Left ventricle myocardium inferior (tissue), 1 donor: ENCODE data around the gene MT1HL1. TPM values are rescaled to one million over a fixed set of nuclear protein-coding genes. Genes with fewer than 3 reads are reported as not detected.

ENCODE experiments used
- DNase-seq: peaks from one replicate; pipeline ENCODE4 v3.0.0-alpha.2; 2020
- H3K27ac ChIP-seq: fragments of 200-600 bp; replicated peaks from 2 replicates; pipeline ENCODE4 v1.8.0; 2021
- H3K27me3 ChIP-seq: fragments of 200-600 bp; 2 replicates; pipeline ENCODE4 v1.8.0; 2021; ENCODE audit warnings: low read depth
- H3K36me3 ChIP-seq: fragments of 200-600 bp; 2 replicates; pipeline ENCODE4 v1.8.0; 2021
- H3K4me1 ChIP-seq: fragments of 200-600 bp; 2 replicates; pipeline ENCODE4 v1.8.0; 2021
- H3K4me3 ChIP-seq: fragments of 200-600 bp; 2 replicates; pipeline ENCODE4 v1.8.0; 2021; ENCODE audit warnings: mild to moderate bottlenecking, moderate library complexity
- H3K9me3 ChIP-seq: fragments of 200-600 bp; replicated peaks from 2 replicates; pipeline ENCODE4 v1.8.0; 2021
- CTCF ChIP-seq: fragments of 200-600 bp; IDR thresholded peaks from 2 replicates; pipeline ENCODE4 v1.8.0; 2021; ENCODE audit warnings: antibody characterized with exemption, mild to moderate bottlenecking, borderline replicate concordance
- intact Hi-C: fragments of 100-400 bp; cut with micrococcal nuclease; formaldehyde crosslinking; loops from one replicate; pipeline ENCODE4 v1.11.0; 2022
- total RNA-seq: library from RNA; stranded (reverse); fragmentation: NEBNext Ultra II Directional; extraction: Animal tissue kit (Norgen Biotek cat#: 25700); gene quantifications from one replicate; pipeline ENCODE4 v1.2.1, GENCODE V29; 2021
- donor health status: DM: no; HTN: yes; CAD: no; lungs with severe emphysema.

MT1HL1 gene
- total RNA-seq, 1 donor from 2014 or later = not detected

DNA sequence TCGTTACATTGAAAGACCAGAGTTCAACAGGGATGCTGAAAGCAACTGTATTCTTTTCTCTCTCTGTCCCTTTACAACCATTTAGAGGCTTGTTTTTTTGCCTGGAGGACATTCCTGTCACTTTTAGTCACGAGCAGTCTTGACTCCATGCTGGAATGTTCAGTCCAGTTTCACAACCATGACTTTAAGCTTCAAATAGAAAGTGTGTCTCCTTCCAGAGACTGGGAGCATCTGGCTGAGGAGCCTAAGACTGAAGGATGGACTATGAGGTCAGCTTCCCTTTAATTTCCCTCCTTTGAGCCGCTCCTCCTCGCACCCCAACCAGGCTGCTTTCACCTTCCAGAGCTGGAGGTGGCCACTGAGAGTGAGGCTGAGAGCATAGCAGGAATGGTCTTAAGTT is 27.2 kb upstream of the MT1HL1 start:
- Histone ChIP-seq H3K9me3 (no peaks in the 10 kb centered on the region), H3K4me3 (peak overlapping the region; percentile 55), H3K27ac (peak overlapping the region; percentile 90), H3K36me3 (no peaks in the 10 kb centered on the region), H3K27me3 (no peaks in the 10 kb centered on the region), H3K4me1 (peaks cover 67% of the 10 kb centered on the region)
- no peak for TF ChIP-seq CTCF
- no peak for DNase-seq
- intact Hi-C loops = no loop called here

DNA sequence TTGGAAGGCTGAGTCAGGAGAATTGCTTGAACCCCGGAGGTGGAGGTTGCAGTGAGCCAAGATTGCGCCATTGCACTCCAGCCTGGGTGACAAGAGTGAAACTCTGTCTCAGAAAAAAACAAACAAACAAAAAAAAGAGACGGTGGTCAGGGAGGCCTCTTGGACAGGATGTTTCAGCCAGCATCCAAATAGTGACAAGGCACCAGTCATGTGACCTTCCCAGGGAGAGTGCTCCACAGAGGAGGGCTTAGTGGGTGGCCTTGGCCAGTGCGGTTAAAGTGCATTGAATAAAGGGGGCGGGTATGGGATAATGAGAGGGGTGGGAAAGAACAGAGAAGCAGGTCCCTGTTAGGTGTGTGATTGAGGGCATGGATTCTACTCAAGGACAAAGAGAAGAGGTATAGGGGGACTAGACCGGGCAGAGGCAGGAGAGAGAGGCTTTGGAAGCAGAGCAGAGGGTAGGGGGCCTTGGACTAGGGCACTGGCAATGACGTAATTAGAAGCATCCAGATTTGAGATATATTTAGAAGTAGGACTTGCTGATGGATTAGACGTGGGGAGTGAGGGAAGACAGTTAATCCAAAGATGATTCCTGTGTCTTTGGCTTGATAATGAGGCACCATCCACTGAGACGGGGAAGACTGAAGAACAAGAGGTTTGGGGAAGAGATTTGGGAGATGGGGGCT is 25.8 kb upstream of the MT1HL1 start:
- H3K27ac ChIP-seq = peak overlapping the region; percentile 90
- intact Hi-C loops = no loop called here

GRCh38 chr1:237029240-237029639 is 25.0 kb upstream of the MT1HL1 start:
- no peak overlapping the region for H3K27ac ChIP-seq
- no peaks in the 10 kb centered on the region for H3K27me3 ChIP-seq
- H3K9me3 ChIP-seq = peaks cover 10% of the 10 kb centered on the region
- intact Hi-C loops = no loop called here
- no peak for DNase-seq
- TF ChIP-seq CTCF = no peak
- peaks cover 66% of the 10 kb centered on the region for H3K4me1 ChIP-seq
- H3K4me3 ChIP-seq = no peak overlapping the region
- H3K36me3 ChIP-seq = no peaks in the 10 kb centered on the region

More for the DNA sequence above, 25.8 kb upstream of the MT1HL1 start:
- Histone ChIP-seq H3K27me3 (no peaks in the 10 kb centered on the region), H3K9me3 (peaks cover 10% of the 10 kb centered on the region), H3K4me3 (no peak overlapping the region), H3K36me3 (no peaks in the 10 kb centered on the region), H3K4me1 (peaks cover 69% of the 10 kb centered on the region)
- TF ChIP-seq CTCF = no peak
- DNase-seq = no peak

- Histone ChIP-seq H3K27me3 (no peaks in the 10 kb centered on the region), H3K4me3 (no peak overlapping the region), H3K36me3 (no peaks in the 10 kb centered on the region), H3K9me3 (peaks cover 10% of the 10 kb centered on the region), H3K27ac (peak overlapping the region; percentile 63), H3K4me1 (peaks cover 31% of the 10 kb centered on the region)
- DNase-seq = no peak
- intact Hi-C loops = no loop called here
- TF ChIP-seq CTCF = no peak
Measured at GRCh38 chr1:237025358-237026074, 21.3 kb upstream of the MT1HL1 start.

DNA sequence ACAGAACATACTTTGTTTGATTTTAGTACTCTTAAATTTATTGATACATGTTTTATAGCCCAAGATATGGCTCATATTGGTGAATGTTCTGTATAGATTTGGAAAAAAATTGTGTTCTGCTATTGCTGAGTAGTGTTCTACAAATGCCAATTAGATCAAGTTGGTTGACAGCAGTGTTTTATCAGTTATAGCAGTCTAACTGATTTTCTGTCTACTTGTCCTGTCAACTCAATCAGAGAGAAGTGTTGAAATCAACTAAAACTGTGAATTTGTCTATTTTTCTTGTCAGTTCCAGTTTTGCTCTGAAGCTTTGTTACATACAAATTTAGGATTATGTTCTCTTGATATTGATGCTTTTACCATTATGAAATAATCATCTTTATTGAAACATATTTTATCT is 14.7 kb upstream of the MT1HL1 start:
- Histone ChIP-seq H3K27me3 (no peaks in the 10 kb centered on the region), H3K27ac (no peak overlapping the region), H3K4me1 (no peaks in the 10 kb centered on the region), H3K36me3 (no peaks in the 10 kb centered on the region), H3K9me3 (no peaks in the 10 kb centered on the region), H3K4me3 (no peak overlapping the region)
- intact Hi-C loops = no loop called here
- DNase-seq = no peak
- no peak for TF ChIP-seq CTCF
